HepG2 (cell line): Measurements from ENCODE around the gene PLCG2.

ENCODE experiments used
- BHLHE40 ChIP-seq: IDR thresholded peaks from 2 replicates; pipeline ENCODE4 v1.6.1; 2011; ENCODE audit warnings: low read length, improper control_type of control experiment
- CEBPB ChIP-seq: IDR thresholded peaks from 2 replicates; pipeline ENCODE4 v1.6.1; 2011; ENCODE audit warnings: low read depth, low read length, improper control_type of control experiment, borderline replicate concordance
- DNMT3B ChIP-seq: conservative IDR thresholded peaks from 2 replicates; pipeline ENCODE4 v1.6.1; 2016; ENCODE audit warnings: missing biosample characterization, control low read depth
- FOSL1 ChIP-seq: sonication (generic); formaldehyde crosslinking; IDR thresholded peaks from 2 replicates; pipeline ENCODE4 v1.9.0; 2021; ENCODE audit warnings: missing genetic modification reagents, borderline replicate concordance
- FOXP4 ChIP-seq: sonication (generic); formaldehyde crosslinking; IDR thresholded peaks from 2 replicates; pipeline ENCODE4 v1.4.0; 2020; ENCODE audit warnings: missing genetic modification reagents
- NBN ChIP-seq: fragments of 450-650 bp; conservative IDR thresholded peaks from 2 replicates; pipeline ENCODE4 v1.6.1; 2017
- NPAS2 ChIP-seq: sonication (generic); formaldehyde crosslinking; IDR thresholded peaks from 2 replicates; pipeline ENCODE4 v1.8.0; 2022; ENCODE audit warnings: mild to moderate bottlenecking, missing genetic modification reagents, borderline replicate concordance
- PHF21A ChIP-seq: sonication (generic); formaldehyde crosslinking; IDR thresholded peaks from 2 replicates; pipeline ENCODE4 v1.5.0; 2020; ENCODE audit warnings: mild to moderate bottlenecking, missing genetic modification reagents
- POLR2A ChIP-seq, 2 experiments: IDR thresholded peaks; 2 replicates each; pipeline ENCODE4 v1.6.1; 2011; ENCODE audit warnings: low read depth in 2 of 2, low read length in 2 of 2, mild to moderate bottlenecking in 1 of 2, moderate library complexity in 1 of 2; ENCODE audit not compliant: insufficient read depth in 1 of 2
- RAD51 ChIP-seq: fragments of 450-650 bp; IDR thresholded peaks from 2 replicates; pipeline ENCODE4 v1.6.1; 2016; ENCODE audit warnings: borderline replicate concordance
- SP2 ChIP-seq: sonication (generic); formaldehyde crosslinking; IDR thresholded peaks from 2 replicates; pipeline ENCODE4 v1.5.1; 2020; ENCODE audit warnings: mild to moderate bottlenecking, missing genetic modification reagents
- ZBTB33 ChIP-seq: sonication (generic); formaldehyde crosslinking; IDR thresholded peaks from 2 replicates; pipeline ENCODE4 v1.4.0; 2020; ENCODE audit warnings: missing genetic modification reagents

- TF ChIP-seq NBN (no peak), FOXP4 (CRISPR knock-in tag) (no peak), RAD51 (no peak), ZBTB33 (CRISPR knock-in tag) (no peak), DNMT3B (no peak), BHLHE40 (no peak), POLR2A (IDR thresholded peaks at IDR 0.05; ENCODE audit: insufficient read depth in 1 of 2, low read depth in 2 of 2, low read length in 2 of 2) (no peak), SP2 (CRISPR knock-in tag) (no peak), CEBPB (no peak), FOSL1 (CRISPR knock-in tag) (no peak), NPAS2 (CRISPR knock-in tag) (no peak), PHF21A (no peak)
These were observed 22.3 kb upstream of the PLCG2 start for GRCh38 chr16:81756615-81757356.
